Loucy (cell line): ENCODE data around the gene SLC6A13.

Experiments used
- H2AFZ ChIP-seq: fragments of 200-600 bp; sonication (generic); 2 replicates; pipeline ENCODE4 v1.6.0; 2016; ENCODE audit warnings: antibody characterized with exemption, mild to moderate bottlenecking, low read length, moderate library complexity
- H3F3A ChIP-seq: fragments of 200-600 bp; 2 replicates; pipeline ENCODE4 v1.6.0; 2016; ENCODE audit warnings: antibody characterized with exemption, low read depth, mild to moderate bottlenecking
- H3K27me3 ChIP-seq: fragments of 200-600 bp; sonication (generic); 2 replicates; pipeline ENCODE4 v1.6.1; 2014; ENCODE audit warnings: low read length, mild to moderate bottlenecking; ENCODE audit not compliant: insufficient read depth, poor library complexity, severe bottlenecking
- H3K36me3 ChIP-seq: fragments of 200-600 bp; sonication (generic); 2 replicates; pipeline ENCODE4 v1.6.1; 2016; ENCODE audit warnings: low read length; ENCODE audit not compliant: insufficient read depth
- H3K4me1 ChIP-seq: fragments of 200-600 bp; sonication (generic); 2 replicates; pipeline ENCODE4 v1.5.1; 2014; ENCODE audit warnings: low read length, mild to moderate bottlenecking; ENCODE audit not compliant: insufficient read depth, poor library complexity, severe bottlenecking
- H3K4me2 ChIP-seq: fragments of 200-600 bp; sonication (generic); 2 replicates; pipeline ENCODE4 v1.6.0; 2014; ENCODE audit warnings: antibody characterized with exemption, low read length, low read depth, mild to moderate bottlenecking; ENCODE audit not compliant: poor library complexity, severe bottlenecking
- H3K4me3 ChIP-seq: fragments of 200-600 bp; sonication (generic); 2 replicates; pipeline ENCODE4 v1.5.1; 2014; ENCODE audit warnings: low read length, mild to moderate bottlenecking, mixed read lengths; ENCODE audit not compliant: poor library complexity, severe bottlenecking
- H3K79me2 ChIP-seq: fragments of 200-600 bp; sonication (generic); 2 replicates; pipeline ENCODE4 v1.6.1; 2014; ENCODE audit warnings: low read length; ENCODE audit not compliant: insufficient read depth
- H3K9ac ChIP-seq: fragments of 200-600 bp; sonication (generic); 2 replicates; pipeline ENCODE4 v1.6.0; 2014; ENCODE audit warnings: mild to moderate bottlenecking, low read depth, low read length, moderate library complexity; ENCODE audit not compliant: poor library complexity, severe bottlenecking
- H3K9me2 ChIP-seq: fragments of 200-600 bp; sonication (generic); replicated peaks from 2 replicates; pipeline ENCODE4 v1.6.1; 2016; ENCODE audit warnings: low read depth, low read length, mixed read lengths
- H3K9me3 ChIP-seq: fragments of 200-600 bp; sonication (generic); 2 replicates; pipeline ENCODE4 v1.6.1; 2014; ENCODE audit warnings: mild to moderate bottlenecking, antibody characterized with exemption, low read length, low read depth; ENCODE audit not compliant: insufficient read depth
- H4K20me1 ChIP-seq: fragments of 200-600 bp; sonication (generic); 2 replicates; pipeline ENCODE4 v1.6.0; 2014; ENCODE audit warnings: antibody characterized with exemption, low read length, mild to moderate bottlenecking; ENCODE audit not compliant: insufficient read depth, poor library complexity, severe bottlenecking
- CTCF ChIP-seq: fragments of 200-600 bp; sonication (generic); conservative IDR thresholded peaks from 2 replicates; pipeline ENCODE4 v1.5.1; 2014; ENCODE audit warnings: mild to moderate bottlenecking, antibody characterized with exemption, low read length
- EZH2phosphoT487 ChIP-seq: fragments of 200-600 bp; IDR thresholded peaks from 2 replicates; pipeline ENCODE4 v1.6.1; 2018; ENCODE audit warnings: antibody characterized with exemption, mild to moderate bottlenecking, moderate library complexity, borderline replicate concordance

SLC6A13 gene

GRCh38 chr12:226401-226800 lies 36.2 kb downstream of the SLC6A13 start:
- Histone ChIP-seq H3K27me3 (no peaks in the 10 kb centered on the region), H2AFZ (no peak overlapping the region), H3K4me1 (peaks cover 20% of the 10 kb centered on the region)

DNA sequence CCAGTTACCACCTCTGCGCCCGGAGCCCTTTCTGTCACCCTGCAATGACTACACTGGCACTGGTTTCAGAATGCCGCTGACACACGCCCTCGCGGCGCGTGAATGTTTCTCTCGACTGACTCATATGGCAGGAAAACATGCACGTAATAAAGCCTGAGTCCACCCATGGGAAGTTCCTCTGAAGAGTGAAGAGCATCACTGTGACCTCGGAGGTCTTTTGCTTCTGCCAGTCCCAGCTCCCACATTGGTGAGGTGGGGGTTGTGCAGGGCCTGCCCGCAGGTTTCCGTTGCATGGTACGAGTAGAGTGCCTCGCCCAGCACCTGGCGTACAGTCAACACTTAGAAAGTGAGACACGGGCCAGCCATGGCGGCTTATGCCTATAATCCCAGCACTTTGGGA lies 37.6 kb downstream of the SLC6A13 start:
- Histone ChIP-seq H3K4me2 (no peak overlapping the region), H3K9ac (no peak overlapping the region), H3K9me3 (no peaks in the 10 kb centered on the region), H3K4me1 (peaks cover 34% of the 10 kb centered on the region), H3K27me3 (no peaks in the 10 kb centered on the region), H4K20me1 (no peaks in the 10 kb centered on the region), H3F3A (no peaks in the 10 kb centered on the region), H3K36me3 (no peaks in the 10 kb centered on the region), H2AFZ (no peak overlapping the region), H3K4me3 (no peak overlapping the region), H3K9me2 (no peaks in the 10 kb centered on the region), H3K79me2 (no peaks in the 10 kb centered on the region)
- TF ChIP-seq EZH2phosphoT487 (no peak), CTCF (no peak)

More at GRCh38 chr12:226401-226800, 36.2 kb downstream of the SLC6A13 start:
- Histone ChIP-seq H4K20me1 (no peaks in the 10 kb centered on the region), H3K4me3 (no peak overlapping the region), H3K4me2 (no peak overlapping the region), H3K9me3 (no peaks in the 10 kb centered on the region), H3K36me3 (no peaks in the 10 kb centered on the region), H3K9me2 (no peaks in the 10 kb centered on the region), H3K9ac (no peak overlapping the region), H3K79me2 (no peaks in the 10 kb centered on the region), H3F3A (no peaks in the 10 kb centered on the region)
- TF ChIP-seq CTCF (no peak), EZH2phosphoT487 (no peak)

DNA sequence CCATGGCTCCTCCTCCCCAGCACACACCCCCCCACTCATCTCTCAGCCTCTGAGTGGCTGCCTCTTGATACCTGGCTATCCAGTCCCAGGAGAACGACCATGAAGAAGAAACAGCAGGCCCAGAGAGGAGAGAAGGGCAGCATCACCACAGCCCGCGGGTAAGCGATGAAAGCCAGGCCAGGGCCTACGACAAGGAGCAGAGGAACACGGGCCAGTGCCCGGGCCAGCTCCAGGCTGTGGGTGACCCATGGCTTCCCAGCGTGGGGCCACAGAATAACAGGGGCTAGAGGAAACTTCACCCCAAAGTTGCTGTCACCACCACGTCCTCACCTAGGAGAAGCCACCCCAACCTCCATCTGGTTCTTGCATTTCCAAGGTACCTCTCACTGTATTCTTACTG lies 38.3 kb downstream of the SLC6A13 start:
- H2AFZ ChIP-seq: no peak overlapping the region
- no peaks in the 10 kb centered on the region for H3K27me3 ChIP-seq
- H3K36me3 ChIP-seq: no peaks in the 10 kb centered on the region
- H3K9ac ChIP-seq: no peak overlapping the region
- no peaks in the 10 kb centered on the region for H3K9me2 ChIP-seq
- no peaks in the 10 kb centered on the region for H4K20me1 ChIP-seq
- TF ChIP-seq CTCF (no peak), EZH2phosphoT487 (no peak)
- no peak overlapping the region for H3K4me3 ChIP-seq
- no peaks in the 10 kb centered on the region for H3F3A ChIP-seq
- H3K9me3 ChIP-seq: no peaks in the 10 kb centered on the region
- H3K79me2 ChIP-seq: no peaks in the 10 kb centered on the region
- H3K4me1 ChIP-seq: peaks cover 40% of the 10 kb centered on the region
- H3K4me2 ChIP-seq: no peak overlapping the region
